ENCODE results near the gene CPLX1.
"Not testable (repeated sequence)": the region's sequence is repeated elsewhere in the genome, so short reads cannot be mapped to it uniquely, and the experiment has no call there.

GRCh38 chr4:753186-753585, 72.7 kb downstream of the CPLX1 start:
- not testable (repeated sequence) for TF ChIP-seq CTCF (optimal IDR thresholded peaks at IDR 0.05 in 1 of 3, IDR thresholded peaks at IDR 0.05 in 1 of 3, conservative IDR thresholded peaks at IDR 0.05 in 1 of 3; ENCODE audit: extremely low read depth in 1 of 3, insufficient read depth in 2 of 3, low read length in 3 of 3); EZH2 (IDR thresholded peaks at IDR 0.05; ENCODE audit: low read length)

Data from keratinocyte (primary cell).